Suppressor macrophage treated with lipopolysaccharide for 1 hour (primary cell): ENCODE data around the gene AGRN.

Experiments used
- DNase-seq, 3 donors: peaks; one replicate each; pipeline ENCODE4 v3.0.0-alpha.2; 2020 to 2022

Gene AGRN

GRCh38 chr1:1021010-1021919, 1.3 kb downstream of the AGRN start:
- DNase-seq, result peak; percentile 89 to 95 (median 90)

DNA sequence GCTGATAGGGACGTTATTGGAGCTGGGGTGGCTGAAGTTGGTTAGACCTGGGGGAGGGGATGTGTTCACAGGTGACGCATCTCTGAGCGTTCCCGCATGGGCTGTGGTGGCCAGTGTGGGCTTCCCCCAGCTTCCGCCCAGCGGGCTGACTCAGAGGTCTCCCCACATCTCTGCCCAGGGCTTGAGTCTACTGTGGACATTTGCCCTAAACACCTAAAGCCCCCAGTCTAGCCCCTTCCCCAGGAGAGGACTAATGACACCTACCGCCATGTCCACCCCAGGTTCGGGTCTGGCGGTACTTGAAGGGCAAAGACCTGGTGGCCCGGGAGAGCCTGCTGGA, 2.0 kb downstream of the AGRN start:
- peak; percentile 62 to 72 (median 71) for DNase-seq

DNA sequence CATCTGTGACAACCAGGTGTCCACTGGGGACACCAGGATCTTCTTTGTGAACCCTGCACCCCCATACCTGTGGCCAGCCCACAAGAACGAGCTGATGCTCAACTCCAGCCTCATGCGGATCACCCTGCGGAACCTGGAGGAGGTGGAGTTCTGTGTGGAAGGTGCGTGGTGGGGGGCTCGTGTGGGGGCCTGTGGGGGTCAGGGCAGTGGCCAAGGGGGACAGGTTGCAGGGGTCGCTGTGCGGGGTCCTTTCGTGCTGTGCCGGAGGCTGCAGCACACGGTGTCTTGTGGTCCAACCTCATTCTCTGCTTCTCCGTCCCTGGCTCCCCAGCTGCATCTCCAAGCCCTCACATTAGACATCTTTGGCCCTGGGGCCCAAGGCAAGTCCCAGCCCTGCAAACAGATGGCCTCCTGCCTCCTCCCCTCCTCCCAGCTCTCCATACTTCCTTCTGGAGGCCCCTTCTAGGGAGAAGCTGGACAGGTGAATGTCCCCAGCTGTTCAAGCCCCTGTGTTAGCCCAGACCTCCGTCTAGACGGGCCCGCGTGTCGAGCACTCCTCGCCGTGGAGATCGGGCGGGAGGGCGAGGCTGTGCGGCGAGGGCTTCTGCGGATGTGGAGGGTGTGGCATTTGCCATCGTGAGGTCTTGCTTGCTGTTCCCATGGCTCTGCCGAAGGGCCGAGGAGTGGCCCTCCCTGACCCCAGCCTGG, 2.5 kb downstream of the AGRN start:
- DNase-seq, result peak in 1 of 3 donors; percentile 28

DNA sequence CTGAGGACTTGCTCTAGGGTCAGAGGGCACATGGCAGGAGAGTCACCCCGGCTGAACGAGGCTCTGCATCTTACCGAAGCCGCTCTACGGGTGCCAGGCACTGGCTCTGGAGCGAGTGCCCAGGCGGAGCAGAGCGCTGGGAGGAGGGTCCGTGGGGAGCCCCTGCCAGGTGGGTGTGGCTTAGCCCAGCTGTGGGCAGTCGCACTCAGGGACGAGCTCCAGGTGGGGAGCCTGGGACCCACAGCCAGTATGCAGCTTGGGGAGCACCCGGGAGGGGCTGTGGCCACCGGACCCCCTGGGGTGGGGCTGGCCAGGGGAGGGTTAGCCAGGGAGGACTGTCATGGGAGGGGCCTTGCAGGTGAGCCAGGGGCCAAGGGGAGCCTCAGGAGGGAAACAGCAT, 3.8 kb downstream of the AGRN start:
- peak in 1 of 3 donors; percentile 38 for DNase-seq

- DNase-seq, result no peak
Observed at GRCh38 chr1:1024149-1024770, 4.3 kb downstream of the AGRN start.

DNA sequence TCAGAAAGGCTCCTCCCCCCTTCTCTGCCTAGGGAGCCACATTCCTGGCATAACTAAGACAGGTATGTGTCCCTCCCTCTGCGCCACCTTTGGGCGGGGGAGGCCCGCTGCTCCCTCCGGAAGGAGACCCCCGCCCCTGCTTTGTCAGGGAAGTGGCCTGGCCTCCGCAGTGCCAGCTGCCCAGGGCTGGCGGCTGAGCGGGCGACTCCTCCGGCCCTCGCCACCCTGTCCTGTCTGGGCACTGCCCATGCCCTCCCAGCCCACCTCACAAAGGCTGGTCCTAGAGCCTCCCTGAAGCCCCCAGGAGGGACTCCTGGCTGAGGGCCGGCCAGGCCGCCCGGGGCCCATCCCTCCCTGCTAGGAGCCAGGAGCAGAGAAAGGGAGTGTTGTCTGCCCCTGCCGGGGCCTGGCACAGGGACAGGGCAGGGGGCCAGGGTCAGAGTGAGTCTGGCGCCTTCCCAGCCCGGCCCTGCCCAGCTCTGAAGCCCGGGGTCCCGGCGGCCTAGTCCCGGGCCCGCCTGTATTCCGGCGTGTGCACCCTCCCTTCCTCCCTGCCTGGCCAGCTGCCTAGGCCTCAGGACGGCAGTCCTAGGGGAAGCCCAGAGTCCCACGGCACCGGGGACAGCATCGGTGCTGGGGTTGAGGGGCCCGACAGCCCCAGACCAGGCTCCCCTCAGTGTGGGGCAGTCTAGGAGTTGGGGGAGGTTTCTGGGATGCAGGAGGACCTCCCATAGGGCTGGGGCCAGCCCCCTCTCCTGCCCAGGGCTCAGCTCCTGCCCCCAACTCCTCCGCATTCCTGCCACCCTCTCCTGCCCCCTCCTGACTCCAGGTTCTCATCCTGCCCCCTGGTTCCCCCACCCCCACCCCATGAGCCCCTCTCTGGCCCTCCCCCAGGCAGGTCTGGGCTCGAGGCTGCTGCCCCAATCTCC, 5.1 kb downstream of the AGRN start:
- no peak for DNase-seq

DNA sequence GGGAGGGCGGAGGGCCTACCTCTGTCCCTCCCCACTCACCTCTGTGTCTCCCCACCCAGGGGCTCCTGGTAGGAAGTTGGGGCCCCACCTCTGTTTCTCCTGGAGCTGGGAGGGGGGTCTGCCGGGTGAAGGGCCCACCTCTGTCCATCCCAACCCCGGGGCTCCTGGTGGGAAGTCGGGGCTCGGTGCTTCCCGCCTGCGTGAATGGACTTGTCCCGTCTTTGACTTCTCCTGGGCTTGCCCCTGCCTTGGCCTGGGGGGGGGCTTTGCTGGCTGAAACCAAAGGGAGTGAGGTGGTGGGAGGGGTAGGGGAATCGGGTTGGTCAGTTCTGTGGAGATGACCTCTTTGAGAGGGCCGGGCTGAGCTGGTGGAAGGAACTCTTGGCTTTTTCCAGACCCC, 5.8 kb downstream of the AGRN start:
- DNase-seq, result no peak

DNA sequence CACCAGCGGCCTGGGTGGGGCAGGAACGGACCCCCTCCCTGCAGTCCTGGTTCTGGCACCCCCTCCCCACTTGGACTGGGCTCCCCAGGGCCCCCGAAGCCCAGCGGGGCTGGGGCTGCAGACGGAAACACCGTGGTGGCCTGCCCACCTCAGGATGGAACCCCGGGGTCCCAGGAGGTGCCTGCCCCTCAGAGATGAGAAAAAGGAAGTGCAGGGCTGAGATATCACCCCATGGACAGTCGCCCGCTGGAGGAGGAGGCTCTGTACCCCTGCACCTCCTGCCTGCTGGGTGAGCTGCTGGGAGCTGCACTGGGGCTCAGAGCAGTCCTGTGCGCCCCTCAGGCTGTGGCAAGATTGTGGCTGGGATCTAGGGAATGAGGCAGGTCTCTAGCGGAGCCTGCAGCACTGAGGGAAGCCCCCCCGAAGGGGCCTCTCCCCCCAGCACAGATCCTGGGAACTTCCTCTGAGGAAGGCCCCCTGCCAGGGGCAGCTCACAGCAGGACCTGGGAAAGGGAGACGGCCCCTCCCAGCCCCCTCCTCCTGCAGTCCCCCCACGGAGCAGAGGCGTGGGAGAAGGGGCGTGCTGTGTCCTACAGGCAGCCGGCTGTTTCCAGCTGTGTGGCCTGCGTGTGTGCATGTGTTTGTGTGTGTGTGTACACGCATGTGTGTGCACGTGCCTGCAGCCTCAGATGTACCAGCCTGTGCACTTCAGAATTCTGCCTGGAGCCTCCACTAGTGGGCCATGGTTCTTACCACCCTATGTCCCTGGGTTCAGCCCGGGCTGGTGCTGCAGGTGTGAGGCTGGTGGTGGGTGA, 6.9 kb downstream of the AGRN start:
- peak in 1 of 3 donors; percentile 28 for DNase-seq

DNA sequence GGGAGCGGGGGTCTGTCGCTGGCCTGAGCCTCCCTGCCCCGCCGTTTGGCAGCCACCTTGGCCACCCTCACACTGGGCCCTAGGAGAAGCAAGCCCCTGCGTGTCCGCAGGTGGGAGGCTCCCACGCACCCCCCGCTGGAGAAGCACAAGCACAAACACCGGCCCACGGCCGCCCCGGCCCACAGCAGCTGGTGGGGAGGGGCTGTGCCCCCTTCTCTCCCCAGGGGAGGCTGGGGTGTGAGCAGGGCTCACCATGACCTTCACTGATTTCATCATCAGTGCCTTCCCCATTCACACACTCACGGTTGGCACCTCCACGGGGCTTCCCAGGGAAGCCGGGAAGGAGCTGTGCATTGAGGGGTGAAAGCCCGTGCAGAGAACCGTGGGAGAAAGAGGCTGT, 7.9 kb downstream of the AGRN start:
- DNase-seq, result peak in 1 of 3 donors; percentile 35

DNA sequence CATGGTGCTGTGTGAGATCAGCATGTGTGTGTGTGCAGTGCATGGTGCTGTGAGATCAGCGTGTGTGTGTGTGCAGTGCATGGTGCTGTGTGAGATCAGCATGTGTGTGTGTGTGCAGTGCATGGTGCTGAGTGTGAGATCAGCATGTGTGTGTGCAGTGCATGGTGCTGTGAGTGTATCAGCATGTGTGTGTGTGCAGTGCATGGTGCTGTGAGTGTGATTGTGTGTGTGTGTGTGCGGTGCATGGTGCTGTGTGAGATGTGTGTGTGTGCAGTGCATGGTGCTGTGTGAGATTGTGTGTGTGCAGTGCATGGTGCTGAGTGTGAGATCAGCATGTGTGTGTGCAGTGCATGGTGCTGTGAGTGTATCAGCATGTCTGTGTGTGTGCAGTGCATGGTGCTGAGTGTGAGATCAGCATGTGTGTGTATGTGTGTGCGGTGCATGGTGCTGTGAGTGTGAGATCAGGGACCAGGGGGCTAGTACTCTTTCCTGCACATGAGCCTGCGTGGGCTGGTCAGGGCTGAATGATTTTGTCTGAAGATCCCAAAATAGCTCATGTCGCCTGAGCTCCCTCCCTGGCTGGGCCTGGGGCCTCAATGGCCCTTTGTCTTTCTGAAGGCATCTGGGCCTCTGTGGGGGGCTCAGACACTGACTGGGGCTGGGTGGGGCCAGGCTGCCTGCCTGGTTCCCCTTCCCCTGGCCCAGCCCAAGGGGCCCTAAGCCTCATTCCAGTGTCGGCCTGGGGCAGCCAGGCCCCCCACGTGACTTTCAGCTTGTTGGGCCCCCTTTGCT, 11.1 kb downstream of the AGRN start:
- DNase-seq, result peak in 1 of 3 donors; percentile 14

- peak in 1 of 3 donors; percentile 1 for DNase-seq
Observed at GRCh38 chr1:1031659-1032235, 11.8 kb downstream of the AGRN start.

DNA sequence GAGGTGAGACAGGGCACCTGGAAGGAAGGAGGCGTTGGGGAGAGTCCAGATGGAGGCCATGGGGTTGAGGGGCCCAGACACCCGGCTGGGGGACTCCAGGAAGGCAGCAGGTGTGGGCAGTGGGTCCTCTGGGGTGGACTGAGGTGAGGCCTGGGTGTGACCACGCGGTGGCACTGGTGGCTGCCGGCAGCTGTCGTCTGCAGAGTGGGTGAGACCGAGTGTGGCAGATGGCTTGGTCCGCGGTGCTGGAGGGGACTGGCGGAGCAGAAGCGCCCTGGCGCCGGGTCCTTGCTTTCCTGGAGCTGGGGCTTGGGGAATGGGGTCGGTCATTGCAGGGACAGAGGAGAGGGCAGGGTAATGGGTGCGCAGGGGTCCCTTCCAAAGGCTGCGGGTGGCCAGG, 12.5 kb downstream of the AGRN start:
- DNase-seq, result peak in 1 of 3 donors; percentile 39

DNA sequence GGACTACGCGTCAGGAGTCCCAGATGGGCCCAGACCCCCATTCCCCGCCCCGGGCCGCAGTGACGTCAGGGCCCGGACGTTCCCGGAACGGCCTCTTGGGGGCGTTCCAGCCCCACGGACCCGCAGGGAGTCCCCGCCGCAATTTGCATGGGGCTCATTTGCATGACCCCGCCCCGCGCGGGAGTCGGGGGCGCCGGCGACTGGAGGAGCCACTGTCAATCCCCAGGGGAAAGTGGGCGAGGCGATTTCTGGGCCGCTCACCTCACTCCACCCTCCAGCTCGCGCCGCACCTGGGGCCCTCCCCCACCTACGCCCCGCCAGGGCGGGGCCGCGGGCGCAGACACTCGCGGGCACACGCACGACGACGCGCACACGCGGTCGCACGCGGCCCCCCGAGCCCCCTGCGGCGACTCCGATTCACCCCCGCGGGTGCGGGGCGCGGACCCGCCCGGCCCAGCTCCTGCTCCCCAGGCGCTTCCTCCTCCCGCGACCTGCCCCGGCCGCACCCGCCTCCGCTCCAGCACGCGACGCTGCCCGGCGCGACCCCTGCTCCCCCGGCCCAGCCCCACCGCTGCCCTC, 13.2 kb downstream of the AGRN start:
- DNase-seq, result peak; percentile 88 to 96 (median 89)

- DNase-seq, result peak in 1 of 3 donors; percentile 51
Observed at GRCh38 chr1:1033731-1034438, 14.0 kb downstream of the AGRN start.

DNA sequence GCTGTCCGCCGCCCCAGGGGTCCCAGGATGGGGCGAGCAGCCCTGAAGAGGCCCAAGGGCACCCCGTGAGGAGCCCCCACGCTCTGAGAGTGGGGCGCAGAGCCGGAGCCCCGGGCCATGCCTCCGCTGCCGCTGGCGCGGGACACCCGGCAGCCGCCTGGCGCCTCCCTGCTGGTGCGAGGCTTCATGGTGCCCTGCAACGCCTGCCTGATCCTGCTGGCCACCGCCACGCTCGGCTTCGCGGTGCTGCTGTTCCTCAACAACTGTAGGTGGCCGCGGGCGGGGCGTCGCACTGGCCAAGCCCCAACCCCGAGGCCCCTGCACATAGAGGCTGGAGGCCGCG, 14.5 kb downstream of the AGRN start:
- peak in 1 of 3 donors; percentile 40 for DNase-seq

DNA sequence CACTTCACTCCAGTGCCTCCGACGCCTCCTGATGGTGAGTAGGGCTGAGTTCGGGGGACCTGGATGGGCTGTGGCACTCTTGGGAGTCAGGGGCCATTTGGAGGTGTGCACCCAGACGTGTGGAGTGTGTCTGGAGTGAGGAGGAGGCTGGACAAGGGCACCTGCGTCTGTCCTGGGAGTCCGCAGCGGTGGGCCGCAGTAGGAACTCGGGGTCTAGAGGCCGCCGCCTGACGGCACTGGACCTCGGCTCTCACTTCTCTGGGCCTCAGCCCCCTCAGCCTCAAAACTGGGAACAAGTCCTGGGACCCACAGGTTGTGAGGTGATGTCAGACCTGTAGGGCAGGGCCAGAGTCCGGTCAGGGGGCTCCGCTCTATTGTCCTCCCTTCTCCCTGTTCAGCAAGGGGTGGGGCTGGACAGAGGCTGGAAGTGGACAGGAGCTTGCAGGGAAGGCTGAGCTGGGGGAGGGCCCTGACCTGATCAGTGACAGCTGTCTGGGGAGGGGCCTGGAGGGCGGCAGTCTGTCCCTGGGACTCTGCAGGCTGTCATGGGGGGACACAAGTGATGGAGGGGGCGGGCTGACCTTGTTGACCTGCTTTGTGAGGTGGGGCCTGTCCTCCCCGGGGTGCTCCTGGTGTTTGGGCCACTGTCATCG, 15.5 kb downstream of the AGRN start:
- no peak for DNase-seq

GRCh38 chr1:1037366-1038327, 17.7 kb downstream of the AGRN start:
- no peak for DNase-seq

GRCh38 chr1:1038694-1039093, 18.8 kb downstream of the AGRN start:
- peak; percentile 80 to 90 (median 86) for DNase-seq
